Body of pancreas (tissue), 4 donors: ENCODE data around the gene WFS1. TPM values are rescaled to one million over a fixed set of nuclear protein-coding genes. Genes with fewer than 3 reads are reported as not detected.

Experiments
- ATAC-seq: fragments of 150-250 bp; one replicate; pipeline ENCODE4 v1.9.1; 2016
- DNase-seq, 4 donors: peaks; one replicate each; pipeline ENCODE4 v3.0.0-alpha.2; 2019
- H3K27ac ChIP-seq, 4 donors: fragments of 200-600 bp; sonication (generic); 1 replicate in 3 of 4; 2 replicates in 1 of 4; pipeline versions ENCODE4 v1.5.1 to v1.6.1; 2016 to 2019; ENCODE audit warnings: mild to moderate bottlenecking in 1 of 4, mixed read lengths in 1 of 4, moderate library complexity in 1 of 4
- H3K27me3 ChIP-seq, 2 donors: fragments of 200-600 bp; sonication (generic); one replicate each; pipeline ENCODE4 v1.6.0; 2016; ENCODE audit warnings: mild to moderate bottlenecking in 1 of 2
- H3K36me3 ChIP-seq, 2 donors: fragments of 200-600 bp; sonication (generic); replicated peaks in 1 of 2; 2 replicates each; pipeline ENCODE4 v1.5.1; 2016; ENCODE audit warnings: low read depth in 2 of 2; ENCODE audit not compliant: insufficient read depth in 1 of 2
- H3K4me1 ChIP-seq: fragments of 200-600 bp; sonication (generic); one replicate; pipeline ENCODE4 v1.6.0; 2016
- H3K4me3 ChIP-seq, 2 donors: fragments of 200-600 bp; sonication (generic); 1 replicate in 1 of 2; 2 replicates in 1 of 2; pipeline ENCODE4 v1.5.1; 2016 to 2019
- H3K9me3 ChIP-seq, 3 donors: fragments of 200-600 bp; sonication (generic); 1 replicate in 2 of 3; 2 replicates in 1 of 3; pipeline ENCODE4 v1.5.1; 2016
- POLR2A ChIP-seq, 3 donors: fragments of 450-650 bp; IDR thresholded peaks; one replicate each; pipeline ENCODE4 v1.6.1; 2016; ENCODE audit warnings: antibody characterized with exemption in 3 of 3, mild to moderate bottlenecking in 2 of 3
- WGBS, 2 donors: methylation state at CpG; one replicate each; pipeline ENCODE4 v1.1.5; 2017; 5-methylcytosine and 5-hydroxymethylcytosine counted together
- intact Hi-C: fragments of 100-400 bp; cut with DNase I; formaldehyde crosslinking; loops from one replicate; pipeline ENCODE4 v1.15.1; 2023
- total RNA-seq, 2 donors: library from RNA; depleted of rRNA; stranded (reverse); fragments of >200 nt; gene quantifications; one replicate each; pipeline ENCODE4 v1.1.0, GENCODE V29; 2016
- TF ChIP-seq, protein P1 (sequence below), 7 experiments: fragments of 450-650 bp in 4 of 7; fragments of 200-600 bp in 3 of 7; sonication (generic) in 3 of 7; IDR thresholded peaks; one replicate each; pipeline ENCODE4 v1.5.1; 2016 to 2019; ENCODE audit warnings: antibody characterized with exemption in 7 of 7

The WFS1 gene
- total RNA-seq, 2 donors from 2014 or later = 18.4 to 31.6 TPM

GRCh38 chr4:6301732-6302442, 32.2 kb downstream of the WFS1 start:
- Histone ChIP-seq H3K27me3 (no peaks in the 10 kb centered on the region), H3K9me3 (no peaks in the 10 kb centered on the region), H3K4me3 (no peak overlapping the region), H3K27ac (no peak overlapping the region), H3K4me1 (no peaks in the 10 kb centered on the region), H3K36me3 (peaks cover 5 to 17% of the 10 kb centered on the region in 2 donors)
- DNase-seq (no peak), ATAC-seq (no peak)
- 97% methylated on average over 37 to 51 of the region's 55 CpGs for WGBS, 2 donors
- intact Hi-C loops = no loop called here
- TF ChIP-seq POLR2A (IDR thresholded peaks at IDR 0.05) = no peak
- TF ChIP-seq, protein P1, sequence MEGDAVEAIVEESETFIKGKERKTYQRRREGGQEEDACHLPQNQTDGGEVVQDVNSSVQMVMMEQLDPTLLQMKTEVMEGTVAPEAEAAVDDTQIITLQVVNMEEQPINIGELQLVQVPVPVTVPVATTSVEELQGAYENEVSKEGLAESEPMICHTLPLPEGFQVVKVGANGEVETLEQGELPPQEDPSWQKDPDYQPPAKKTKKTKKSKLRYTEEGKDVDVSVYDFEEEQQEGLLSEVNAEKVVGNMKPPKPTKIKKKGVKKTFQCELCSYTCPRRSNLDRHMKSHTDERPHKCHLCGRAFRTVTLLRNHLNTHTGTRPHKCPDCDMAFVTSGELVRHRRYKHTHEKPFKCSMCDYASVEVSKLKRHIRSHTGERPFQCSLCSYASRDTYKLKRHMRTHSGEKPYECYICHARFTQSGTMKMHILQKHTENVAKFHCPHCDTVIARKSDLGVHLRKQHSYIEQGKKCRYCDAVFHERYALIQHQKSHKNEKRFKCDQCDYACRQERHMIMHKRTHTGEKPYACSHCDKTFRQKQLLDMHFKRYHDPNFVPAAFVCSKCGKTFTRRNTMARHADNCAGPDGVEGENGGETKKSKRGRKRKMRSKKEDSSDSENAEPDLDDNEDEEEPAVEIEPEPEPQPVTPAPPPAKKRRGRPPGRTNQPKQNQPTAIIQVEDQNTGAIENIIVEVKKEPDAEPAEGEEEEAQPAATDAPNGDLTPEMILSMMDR (IDR thresholded peaks at IDR 0.05) = no peak

- no peaks in the 10 kb centered on the region for H3K9me3 ChIP-seq
- H3K4me3 ChIP-seq = no peak overlapping the region
- DNase-seq = no peak
- ATAC-seq = no peak
- H3K27me3 ChIP-seq = no peaks in the 10 kb centered on the region
- no peak overlapping the region for H3K27ac ChIP-seq
- 77 to 89% methylated on average over 4 to 6 of the region's 6 CpGs for WGBS, 2 donors
- H3K36me3 ChIP-seq = peaks cover 5 to 17% of the 10 kb centered on the region in 2 donors
- intact Hi-C loops = no loop called here
- TF ChIP-seq POLR2A (IDR thresholded peaks at IDR 0.05) = no peak
- TF ChIP-seq, protein P1 (IDR thresholded peaks at IDR 0.05) = no peak
- no peaks in the 10 kb centered on the region for H3K4me1 ChIP-seq
Measured at GRCh38 chr4:6302869-6303268, 33.2 kb downstream of the WFS1 start.

- TF ChIP-seq, protein P1 (IDR thresholded peaks at IDR 0.05) = no peak
- no peak for TF ChIP-seq POLR2A (IDR thresholded peaks at IDR 0.05)
- Histone ChIP-seq H3K9me3 (no peaks in the 10 kb centered on the region), H3K36me3 (peaks cover 5 to 17% of the 10 kb centered on the region in 2 donors), H3K27ac (no peak overlapping the region), H3K4me3 (no peak overlapping the region), H3K4me1 (peaks cover 2% of the 10 kb centered on the region), H3K27me3 (no peaks in the 10 kb centered on the region)
- intact Hi-C loops = no loop called here
- 96 to 100% methylated on average over 4 to 11 of the region's 12 CpGs for WGBS, 2 donors
- ATAC-seq = no peak
- DNase-seq = no peak
Measured at GRCh38 chr4:6303943-6304342, 34.3 kb downstream of the WFS1 start.

DNA sequence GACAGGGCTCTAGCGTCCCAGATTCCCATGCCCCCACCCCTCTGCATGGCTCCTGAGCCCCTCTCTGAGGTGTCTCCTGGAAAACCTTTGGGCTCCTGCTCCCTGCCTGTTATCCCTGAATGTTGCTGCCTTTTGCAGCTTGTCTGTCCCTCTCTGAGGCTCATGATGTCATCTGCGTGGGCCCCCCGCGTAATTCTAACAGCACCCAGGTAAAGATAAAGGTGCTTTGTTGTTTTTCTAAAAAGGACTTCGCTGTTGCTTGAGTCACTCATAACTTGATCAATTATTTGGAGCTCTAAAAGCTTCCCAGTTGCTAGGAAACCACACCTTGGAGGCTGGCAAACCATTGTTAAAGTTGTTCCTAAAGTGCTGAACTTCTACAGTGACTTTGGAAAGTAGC, 36.6 kb downstream of the WFS1 start:
- ATAC-seq (no peak), DNase-seq (no peak)
- no peak for TF ChIP-seq POLR2A (IDR thresholded peaks at IDR 0.05)
- TF ChIP-seq, protein P1 (IDR thresholded peaks at IDR 0.05) = no peak
- Histone ChIP-seq H3K4me1 (peaks cover 7% of the 10 kb centered on the region), H3K4me3 (no peak overlapping the region), H3K36me3 (peaks cover 5 to 14% of the 10 kb centered on the region in 2 donors), H3K27me3 (no peaks in the 10 kb centered on the region), H3K27ac (no peak overlapping the region), H3K9me3 (no peaks in the 10 kb centered on the region)
- WGBS, 2 donors = 58 to 65% methylated on average over 5 of the region's 5 CpGs
- intact Hi-C loops = no loop called here

DNA sequence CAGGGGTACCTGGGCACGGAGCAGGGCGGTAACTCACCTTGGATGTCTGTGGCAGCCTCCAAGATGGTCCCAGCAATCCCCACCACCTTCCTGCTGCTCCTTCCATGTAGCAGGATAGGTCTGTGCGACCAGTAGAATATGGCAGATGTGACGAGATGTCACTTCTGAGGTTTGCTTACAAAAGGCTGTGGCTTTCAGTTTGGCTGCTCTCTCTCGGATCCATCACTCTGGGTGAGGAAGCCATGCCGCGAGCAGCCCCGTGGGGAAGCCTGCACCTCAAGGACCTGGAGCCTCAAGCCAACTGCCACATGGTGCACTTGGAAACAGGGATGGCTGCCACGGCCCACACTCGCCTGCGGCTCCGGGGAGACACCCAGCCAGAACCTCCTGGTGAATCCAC, 37.6 kb downstream of the WFS1 start:
- Histone ChIP-seq H3K9me3 (no peaks in the 10 kb centered on the region), H3K27me3 (no peaks in the 10 kb centered on the region), H3K4me3 (no peak overlapping the region), H3K36me3 (peaks cover 0 to 6% of the 10 kb centered on the region in 2 donors), H3K4me1 (peaks cover 7% of the 10 kb centered on the region), H3K27ac (no peak overlapping the region)
- no peak for TF ChIP-seq POLR2A (IDR thresholded peaks at IDR 0.05)
- TF ChIP-seq, protein P1 (IDR thresholded peaks at IDR 0.05) = no peak
- DNase-seq (no peak), ATAC-seq (no peak)
- 72 to 92% methylated on average over 8 to 12 of the region's 12 CpGs for WGBS, 2 donors
- intact Hi-C loops = no loop called here
